GM20000 (cell line): ENCODE measurements around the gene ZC3HAV1.
"Not testable (repeated sequence)": the region's sequence is repeated elsewhere in the genome, so short reads cannot be mapped to it uniquely, and the experiment has no call there.

Experiments
- DNase-seq: peaks from one replicate; pipeline ENCODE4 v3.0.0; 2012; ENCODE audit warnings: low spot score
- TF ChIP-seq, protein P1 (sequence below): IDR thresholded peaks from 2 replicates; pipeline ENCODE4 v1.5.1; 2012; ENCODE audit warnings: mild to moderate bottlenecking, control low read depth; ENCODE audit errors: extremely low read depth, missing control alignments

Gene ZC3HAV1

DNA sequence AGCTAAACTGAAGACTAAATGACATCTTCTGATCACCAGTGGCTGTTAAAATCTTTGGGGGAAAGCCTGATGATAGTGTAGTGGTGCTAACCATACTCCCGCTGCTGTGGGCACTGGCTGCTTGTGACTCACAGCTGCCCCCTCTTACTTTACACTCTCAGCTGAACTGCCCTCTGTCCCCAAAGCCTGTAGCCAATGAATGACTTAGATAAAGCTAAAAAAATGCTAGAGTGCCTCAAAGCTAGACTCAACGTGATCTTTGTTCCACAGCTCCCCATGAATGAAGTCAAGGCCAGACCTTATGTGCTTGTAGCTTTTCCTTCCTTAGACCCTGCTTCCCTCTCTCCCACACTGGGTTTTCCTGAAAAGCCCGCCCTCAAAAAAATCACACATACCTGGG lies 80.2 kb downstream of the ZC3HAV1 start:
- no peak for DNase-seq
- TF ChIP-seq, protein P1, sequence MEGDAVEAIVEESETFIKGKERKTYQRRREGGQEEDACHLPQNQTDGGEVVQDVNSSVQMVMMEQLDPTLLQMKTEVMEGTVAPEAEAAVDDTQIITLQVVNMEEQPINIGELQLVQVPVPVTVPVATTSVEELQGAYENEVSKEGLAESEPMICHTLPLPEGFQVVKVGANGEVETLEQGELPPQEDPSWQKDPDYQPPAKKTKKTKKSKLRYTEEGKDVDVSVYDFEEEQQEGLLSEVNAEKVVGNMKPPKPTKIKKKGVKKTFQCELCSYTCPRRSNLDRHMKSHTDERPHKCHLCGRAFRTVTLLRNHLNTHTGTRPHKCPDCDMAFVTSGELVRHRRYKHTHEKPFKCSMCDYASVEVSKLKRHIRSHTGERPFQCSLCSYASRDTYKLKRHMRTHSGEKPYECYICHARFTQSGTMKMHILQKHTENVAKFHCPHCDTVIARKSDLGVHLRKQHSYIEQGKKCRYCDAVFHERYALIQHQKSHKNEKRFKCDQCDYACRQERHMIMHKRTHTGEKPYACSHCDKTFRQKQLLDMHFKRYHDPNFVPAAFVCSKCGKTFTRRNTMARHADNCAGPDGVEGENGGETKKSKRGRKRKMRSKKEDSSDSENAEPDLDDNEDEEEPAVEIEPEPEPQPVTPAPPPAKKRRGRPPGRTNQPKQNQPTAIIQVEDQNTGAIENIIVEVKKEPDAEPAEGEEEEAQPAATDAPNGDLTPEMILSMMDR: no peak

DNA sequence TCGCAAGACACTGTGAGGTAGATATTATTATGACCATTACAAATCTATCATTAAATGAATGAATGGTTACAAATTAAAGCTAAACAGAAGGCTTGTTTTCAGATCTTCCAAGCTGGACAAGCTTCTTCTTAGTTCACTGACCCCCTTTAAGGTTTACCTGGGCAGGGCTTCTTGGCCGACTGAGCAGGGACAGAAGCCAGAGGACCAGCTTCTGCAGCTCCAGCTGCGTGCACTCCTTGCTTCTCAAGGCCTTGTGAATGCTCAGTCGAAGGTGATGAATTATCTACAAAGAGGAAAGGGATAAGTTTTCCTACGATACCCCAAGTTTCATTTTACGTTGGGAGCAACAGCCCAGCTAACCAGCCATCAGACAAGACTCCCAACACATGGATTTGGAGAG lies 83.0 kb downstream of the ZC3HAV1 start:
- no peak for DNase-seq
- TF ChIP-seq, protein P1: no peak

DNA sequence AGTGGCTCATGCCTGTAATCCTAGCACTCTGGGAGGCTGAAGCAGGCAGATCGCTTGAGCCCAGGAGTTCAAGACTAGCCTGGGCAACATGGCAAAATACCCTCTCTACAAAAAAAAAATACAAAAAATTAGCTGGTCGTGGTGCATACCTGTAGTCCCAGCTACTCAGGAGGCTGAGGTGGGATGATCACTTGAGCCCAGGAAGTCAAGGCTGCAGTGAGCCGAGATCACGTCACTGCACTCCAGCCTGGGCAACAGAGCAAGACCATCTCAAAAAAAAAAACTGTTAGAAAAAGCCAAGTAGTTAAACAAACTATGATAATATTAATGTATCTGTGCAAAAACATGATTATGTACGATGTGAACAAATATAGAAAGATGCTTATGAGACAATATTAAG lies 83.7 kb downstream of the ZC3HAV1 start:
- not testable (repeated sequence) for DNase-seq

DNA sequence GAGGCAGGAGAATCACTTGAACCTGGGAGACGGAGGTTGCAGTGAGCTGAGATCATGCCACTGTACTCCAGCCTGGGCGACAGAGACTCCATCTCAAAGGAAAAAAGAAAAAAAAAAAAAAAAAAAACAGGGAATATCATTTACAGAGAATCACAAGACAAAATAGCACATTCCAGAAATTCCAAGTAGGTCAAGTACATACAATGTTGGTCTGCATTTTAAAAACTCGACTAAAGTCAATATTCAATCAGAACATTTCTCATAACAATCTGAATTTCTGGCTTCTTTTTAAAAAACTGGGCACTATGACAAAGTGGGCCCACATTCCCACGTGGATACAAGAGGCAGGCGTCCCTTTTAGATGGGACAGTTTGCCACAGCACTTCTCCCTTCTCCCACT lies 86.4 kb downstream of the ZC3HAV1 start:
- DNase-seq: no peak
- TF ChIP-seq, protein P1: no peak

DNA sequence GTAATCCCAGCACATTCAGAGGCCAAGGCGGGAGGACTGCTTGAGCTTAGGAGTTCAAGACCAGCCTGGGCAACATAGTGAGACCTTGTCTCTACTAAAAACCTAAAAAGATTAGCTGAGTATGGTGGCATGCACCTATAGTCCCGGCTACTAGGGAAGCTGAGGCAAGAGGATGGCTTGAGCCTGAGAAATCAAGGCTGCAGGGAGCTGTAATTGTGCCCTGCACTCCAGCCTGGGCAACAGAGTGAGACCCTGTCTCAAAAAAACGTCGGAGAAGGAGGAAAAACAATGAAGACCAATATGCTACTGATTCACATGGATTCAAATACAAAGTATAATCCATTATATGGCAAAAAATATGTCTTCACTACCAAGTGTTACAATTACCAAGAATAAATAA lies 87.2 kb downstream of the ZC3HAV1 start:
- no peak for DNase-seq
- TF ChIP-seq, protein P1: no peak

DNA sequence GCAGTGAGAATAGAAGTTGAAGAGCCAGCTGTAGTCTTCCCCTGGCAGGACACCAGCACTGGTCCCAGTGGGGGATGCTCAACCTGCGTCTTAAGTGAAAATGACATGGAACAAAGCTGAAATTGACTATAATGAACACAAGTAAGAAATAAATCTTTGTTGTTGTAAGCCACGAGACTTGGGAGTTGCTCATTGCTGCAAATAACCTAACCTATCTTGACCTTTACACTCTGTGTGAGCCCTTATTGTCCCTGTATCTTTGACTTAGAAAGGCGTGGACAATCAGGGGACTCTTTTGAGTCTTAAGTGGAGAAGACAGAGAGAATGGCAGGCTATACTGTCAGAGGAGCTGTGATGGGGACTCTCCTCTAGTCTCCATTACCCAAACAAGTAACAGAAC lies 90.6 kb downstream of the ZC3HAV1 start:
- no peak for DNase-seq
- TF ChIP-seq, protein P1: no peak

DNA sequence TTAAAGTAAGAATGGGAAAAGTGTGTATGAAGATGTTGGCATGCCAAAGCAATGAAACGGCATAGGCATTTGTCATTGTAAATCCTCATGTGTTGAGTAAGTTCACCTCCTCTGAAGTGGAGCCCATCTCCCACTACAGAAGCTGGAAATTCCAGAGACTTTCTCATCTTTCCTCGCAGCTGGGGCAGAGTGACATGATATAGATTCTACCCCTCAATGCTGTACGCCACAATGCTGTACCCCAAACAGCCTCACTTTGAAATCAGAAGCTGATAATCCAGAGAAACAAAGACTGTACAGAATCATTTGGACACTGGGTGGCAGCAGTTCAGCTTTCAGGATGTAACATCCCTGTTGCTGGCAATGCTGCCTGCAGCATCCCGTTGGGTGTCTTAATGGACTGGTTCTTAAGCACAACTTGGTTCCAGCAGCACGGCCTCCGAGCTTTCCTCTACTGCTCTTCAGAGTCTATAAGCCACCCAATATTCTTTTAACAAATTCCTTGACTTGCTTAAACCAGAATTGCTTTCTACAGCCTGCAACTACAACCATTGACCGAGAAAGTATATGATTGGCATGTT lies 92.5 kb downstream of the ZC3HAV1 start:
- TF ChIP-seq, protein P1: peak; percentile 46
- peak; percentile 81 for DNase-seq

DNA sequence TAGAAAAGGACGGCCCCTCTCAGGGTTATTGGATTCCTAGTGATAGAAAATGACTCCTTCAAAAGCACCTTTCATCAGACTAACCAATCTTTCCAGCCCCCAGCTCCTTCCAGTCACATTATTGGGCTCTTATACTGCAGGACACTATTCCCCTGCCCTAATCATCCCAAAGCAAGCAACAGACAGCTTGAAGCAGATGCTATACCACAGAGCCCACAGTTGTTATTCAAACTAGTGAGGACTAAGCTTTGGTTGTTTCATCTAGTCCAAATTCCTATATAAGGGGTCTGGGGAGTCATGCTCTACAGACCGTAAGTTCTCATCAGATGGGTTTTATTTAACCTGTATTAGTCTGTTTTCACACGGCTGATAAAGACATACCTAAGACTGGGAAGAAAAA lies 98.1 kb downstream of the ZC3HAV1 start:
- DNase-seq: no peak
- TF ChIP-seq, protein P1: no peak
